HepG2 (cell line): ENCODE results near the gene TAF5. TPM values are rescaled to one million over a fixed set of nuclear protein-coding genes. Genes with fewer than 3 reads are reported as not detected.

ENCODE experiments used
- AHDC1 ChIP-seq: sonication (generic); formaldehyde crosslinking; IDR thresholded peaks from 2 replicates; pipeline ENCODE4 v1.5.1; 2020; ENCODE audit warnings: mild to moderate bottlenecking, missing genetic modification reagents, borderline replicate concordance
- CBX5 ChIP-seq: sonication (generic); formaldehyde crosslinking; IDR thresholded peaks from 2 replicates; pipeline ENCODE4 v1.4.0; 2020; ENCODE audit warnings: missing genetic modification reagents, borderline replicate concordance
- ERF ChIP-seq: IDR thresholded peaks from 2 replicates; pipeline ENCODE4 v1.6.1; 2018; ENCODE audit warnings: missing biosample characterization, missing genetic modification reagents
- HCFC1 ChIP-seq: fragments of 150-350 bp; IDR thresholded peaks from 2 replicates; pipeline ENCODE4 v1.6.1; 2014; ENCODE audit warnings: low read depth, low read length
- KLF9 ChIP-seq: IDR thresholded peaks from 2 replicates; pipeline ENCODE4 v1.6.1; 2016; ENCODE audit warnings: low read depth
- MXD1 ChIP-seq: sonication (generic); formaldehyde crosslinking; IDR thresholded peaks from 2 replicates; pipeline ENCODE4 v1.4.0; 2020; ENCODE audit warnings: mild to moderate bottlenecking, missing genetic modification reagents
- NR2F2 ChIP-seq: IDR thresholded peaks from 2 replicates; pipeline ENCODE4 v1.6.1; 2012; ENCODE audit warnings: low read depth, inconsistent platforms, borderline replicate concordance
- NR2F6 ChIP-seq, 2 experiments: IDR thresholded peaks; 2 replicates each; pipeline ENCODE4 v1.6.1; 2016; ENCODE audit warnings: antibody characterized with exemption in 1 of 2, mild to moderate bottlenecking in 1 of 2
- RARA ChIP-seq: IDR thresholded peaks from 2 replicates; pipeline ENCODE4 v1.6.1; 2016; ENCODE audit warnings: missing genetic modification reagents, missing compliant biosample characterization
- RBFOX2 ChIP-seq: fragments of 200-400 bp; formaldehyde crosslinking; IDR thresholded peaks from 2 replicates; pipeline ENCODE4 v1.6.1; 2017; ENCODE audit warnings: low read depth, mild to moderate bottlenecking, low read length
- SMAD1 ChIP-seq: sonication (generic); formaldehyde crosslinking; IDR thresholded peaks from 2 replicates; pipeline ENCODE4 v1.4.0; 2020; ENCODE audit warnings: missing genetic modification reagents, low read depth, mild to moderate bottlenecking, borderline replicate concordance
- TRIM22 ChIP-seq: fragments of 450-650 bp; IDR thresholded peaks from 2 replicates; pipeline ENCODE4 v1.6.1; 2017
- ZBTB1 ChIP-seq: sonication (generic); formaldehyde crosslinking; IDR thresholded peaks from 2 replicates; pipeline ENCODE4 v1.4.0; 2020; ENCODE audit warnings: missing genetic modification reagents, borderline replicate concordance
- ZBTB7B ChIP-seq: sonication (generic); formaldehyde crosslinking; IDR thresholded peaks from 2 replicates; pipeline ENCODE4 v1.4.0; 2020; ENCODE audit warnings: missing genetic modification reagents
- ZBTB8A ChIP-seq: sonication (generic); formaldehyde crosslinking; IDR thresholded peaks from 2 replicates; pipeline ENCODE4 v1.4.0; 2020; ENCODE audit warnings: mild to moderate bottlenecking, low read depth, missing genetic modification reagents, borderline replicate concordance
- ZEB1 ChIP-seq: IDR thresholded peaks from 2 replicates; pipeline ENCODE4 v1.6.1; 2012; ENCODE audit warnings: mild to moderate bottlenecking, low read depth, inconsistent platforms; ENCODE audit not compliant: insufficient replicate concordance
- ZFP82 ChIP-seq: sonication (generic); formaldehyde crosslinking; IDR thresholded peaks from 2 replicates; pipeline ENCODE4 v1.5.1; 2020; ENCODE audit warnings: mild to moderate bottlenecking, missing genetic modification reagents, borderline replicate concordance
- ZNF333 ChIP-seq: sonication (generic); formaldehyde crosslinking; IDR thresholded peaks from 2 replicates; pipeline ENCODE4 v1.4.0; 2020; ENCODE audit warnings: mild to moderate bottlenecking, missing genetic modification reagents, borderline replicate concordance
- ZNF782 ChIP-seq: sonication (generic); formaldehyde crosslinking; IDR thresholded peaks from 2 replicates; pipeline ENCODE4 v1.4.0; 2020; ENCODE audit warnings: missing genetic modification reagents, mild to moderate bottlenecking, borderline replicate concordance
- polyA plus RNA-seq, 8 experiments: library from polyadenylated mRNA; depleted of rRNA in 3 of 8; stranded (reverse) in 7 of 8; unstranded in 1 of 8; fragments of >200 nt; fragmentation: Illumina TruSeq in 4 of 8; extraction: Trizol in 4 of 8; gene quantifications; 2 replicates each; pipeline versions ENCODE4 v1.2.1 to v1.2.3, GENCODE V29; 2011 to 2016; ENCODE audit warnings: low read depth in 4 of 8, missing spikeins in 1 of 8, mixed read lengths in 1 of 8; ENCODE audit not compliant: insufficient read depth in 1 of 8
- total RNA-seq, 5 experiments: library from RNA; depleted of rRNA; stranded (reverse); fragments of >200 nt; fragmentation: Illumina TruSeq; extraction: Trizol; gene quantifications; 2 replicates each; pipeline ENCODE4 v1.2.3, GENCODE V29; 2016; ENCODE audit warnings: low read depth in 1 of 5

The TAF5 gene
- total and polyA plus RNA-seq, 2 of the 13 experiments (the other 11 are each of a cell fraction or from before 2014, with no cell fraction given) = 3.8 to 8.7 TPM

GRCh38 chr10:103367379-103367781, 396 bp upstream of the TAF5 start (continued):
- TF ChIP-seq AHDC1 (CRISPR knock-in tag) (0 out of 2 replicates have a peak, but pooled peaks have one; percentile 3), ZFP82 (0 out of 2 replicates have a peak, but pooled peaks have one; percentile 31), ZNF333 (CRISPR knock-in tag) (no peak), RARA (CRISPR knock-in tag) (no peak), TRIM22 (no peak), NR2F2 (no peak), CBX5 (CRISPR knock-in tag) (no peak), SMAD1 (CRISPR knock-in tag) (no peak), ERF (no peak), ZEB1 (peak; percentile 54), ZBTB1 (no peak), RBFOX2 (peak; percentile 43; the same call in 1 of the 2 replicates), ZNF782 (CRISPR knock-in tag) (no peak), MXD1 (CRISPR knock-in tag) (no peak), ZBTB7B (CRISPR knock-in tag) (no peak), ZBTB8A (no peak), NR2F6 (IDR thresholded peaks at IDR 0.05) (no peak), NR2F6 (CRISPR knock-in tag; IDR thresholded peaks at IDR 0.05) (no peak), HCFC1 (no peak), KLF9 (CRISPR knock-in tag) (no peak)
